Ramos (cell line): ENCODE data around the gene INCENP.
"Not testable (repeated sequence)": the region's sequence is repeated elsewhere in the genome, so short reads cannot be mapped to it uniquely, and the experiment has no call there.

Experiments used
- in situ Hi-C: fragments of 300-500 bp; cut with MboI; formaldehyde crosslinking; loops from one replicate; pipeline ENCODE4 v1.14.3; 2022; ENCODE audit warnings: low sequenced_read_pairs; ENCODE audit not compliant: unreplicated experiment

INCENP gene

GRCh38 chr11:62123669-62124185 is at the start of gene INCENP:
TSS of gene INCENP (plus strand) at chr11:62124011. CDS start at chr11:62128162, 4,151 bp downstream.
- in situ Hi-C loops, result no loop called here

GRCh38 chr11:62075438-62075837 is 48.4 kb upstream of the INCENP start:
- in situ Hi-C loops, result loop anchor here (10.0 kb wide), 1 partner anchor 181 kb away; the partner anchor contains the start of gene FADS3

- in situ Hi-C loops, result loop anchor here (10.0 kb wide), 1 partner anchor 182 kb away; the partner anchor contains the start of gene FADS3
These were observed 46.7 kb upstream of the INCENP start for GRCh38 chr11:62077132-62077531.

- in situ Hi-C loops, result no loop called here
These were observed 42.2 kb upstream of the INCENP start for GRCh38 chr11:62081378-62082291.

- in situ Hi-C loops, result no loop called here
These were observed 41.5 kb upstream of the INCENP start for GRCh38 chr11:62082292-62082657.

- in situ Hi-C loops, result not testable (repeated sequence)
These were observed 39.0 kb upstream of the INCENP start for GRCh38 chr11:62084801-62085200.

- in situ Hi-C loops, result no loop called here
These were observed 36.1 kb upstream of the INCENP start for GRCh38 chr11:62087694-62088093.

- in situ Hi-C loops, result no loop called here
These were observed 35.4 kb upstream of the INCENP start for GRCh38 chr11:62088331-62088933.

GRCh38 chr11:62103141-62103540 is 20.7 kb upstream of the INCENP start:
- in situ Hi-C loops, result no loop called here

GRCh38 chr11:62103986-62104385 is 19.8 kb upstream of the INCENP start:
- in situ Hi-C loops, result no loop called here

- in situ Hi-C loops, result loop anchor here (5.0 kb wide), 1 partner anchor 208 kb away; no protein-coding TSS in a partner anchor
These were observed 18.8 kb upstream of the INCENP start for GRCh38 chr11:62104816-62105653.

GRCh38 chr11:62105667-62106191 is 18.1 kb upstream of the INCENP start:
- in situ Hi-C loops, result loop anchor here (5.0 kb wide), 1 partner anchor 208 kb away; no protein-coding TSS in a partner anchor

- in situ Hi-C loops, result loop anchor here (5.0 kb wide), 1 partner anchor 211 kb away; no protein-coding TSS in a partner anchor
These were observed 15.6 kb upstream of the INCENP start for GRCh38 chr11:62108017-62108750.

GRCh38 chr11:62108971-62109404 is 14.8 kb upstream of the INCENP start:
- in situ Hi-C loops, result loop anchor here (5.0 kb wide), 1 partner anchor 212 kb away; no protein-coding TSS in a partner anchor

GRCh38 chr11:62115085-62115694 is 8.6 kb upstream of the INCENP start:
- in situ Hi-C loops, result no loop called here

- in situ Hi-C loops, result no loop called here
These were observed 7.4 kb upstream of the INCENP start for GRCh38 chr11:62116451-62116850.

- in situ Hi-C loops, result no loop called here
These were observed 4.2 kb upstream of the INCENP start for GRCh38 chr11:62119569-62119968.

- in situ Hi-C loops, result no loop called here
These were observed 3.8 kb upstream of the INCENP start for GRCh38 chr11:62120001-62120400.

- in situ Hi-C loops, result no loop called here
These were observed 3.4 kb upstream of the INCENP start for GRCh38 chr11:62120431-62120830.
